HG02610 (cell line): ENCODE results near the gene PPARA.

Experiments
- ATAC-seq: cut with Tn5 transposase; IDR thresholded peaks from one replicate; pipeline ENCODE4 v1.9.1; 2021; ENCODE audit warnings: mild to moderate bottlenecking, moderate library complexity; ENCODE audit not compliant: unreplicated experiment

PPARA gene

GRCh38 chr22:46269564-46269963 is 119.2 kb downstream of the PPARA start:
- ATAC-seq = no peak

- ATAC-seq = no peak
Measured at GRCh38 chr22:46272196-46272595, 121.9 kb downstream of the PPARA start.

DNA sequence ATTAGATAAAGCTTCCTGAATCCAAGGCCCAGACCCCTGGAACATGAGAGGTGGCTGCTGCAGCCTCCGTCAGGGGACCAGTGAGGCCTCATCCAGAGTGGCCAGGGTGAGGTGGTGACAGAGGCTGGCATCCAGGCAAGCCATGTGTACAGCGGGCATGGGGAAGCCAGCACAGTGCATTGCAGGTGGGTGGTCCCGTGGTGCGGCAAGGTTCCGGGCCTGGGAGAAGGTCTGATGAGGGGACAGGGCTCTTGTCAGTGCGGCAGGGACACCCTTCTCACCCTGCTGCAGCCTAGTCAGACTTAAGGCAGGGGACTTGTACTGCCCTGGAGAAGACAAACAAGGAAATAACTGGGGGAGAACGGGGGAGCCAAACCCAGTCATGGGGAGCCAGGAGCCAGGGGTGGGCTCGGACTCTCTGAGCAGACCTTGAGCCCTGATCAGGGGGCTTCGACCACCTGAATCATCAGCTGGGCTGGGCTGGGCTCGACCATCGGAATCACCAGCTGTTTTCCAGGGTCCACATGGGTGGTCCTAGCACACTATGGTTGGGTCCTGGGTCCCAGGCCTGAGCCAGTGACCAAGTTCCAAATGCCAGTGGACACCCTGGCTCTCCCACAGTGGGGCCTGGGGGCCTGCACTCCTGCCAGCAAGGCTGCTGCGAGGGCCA is 122.6 kb downstream of the PPARA start:
- no peak for ATAC-seq

DNA sequence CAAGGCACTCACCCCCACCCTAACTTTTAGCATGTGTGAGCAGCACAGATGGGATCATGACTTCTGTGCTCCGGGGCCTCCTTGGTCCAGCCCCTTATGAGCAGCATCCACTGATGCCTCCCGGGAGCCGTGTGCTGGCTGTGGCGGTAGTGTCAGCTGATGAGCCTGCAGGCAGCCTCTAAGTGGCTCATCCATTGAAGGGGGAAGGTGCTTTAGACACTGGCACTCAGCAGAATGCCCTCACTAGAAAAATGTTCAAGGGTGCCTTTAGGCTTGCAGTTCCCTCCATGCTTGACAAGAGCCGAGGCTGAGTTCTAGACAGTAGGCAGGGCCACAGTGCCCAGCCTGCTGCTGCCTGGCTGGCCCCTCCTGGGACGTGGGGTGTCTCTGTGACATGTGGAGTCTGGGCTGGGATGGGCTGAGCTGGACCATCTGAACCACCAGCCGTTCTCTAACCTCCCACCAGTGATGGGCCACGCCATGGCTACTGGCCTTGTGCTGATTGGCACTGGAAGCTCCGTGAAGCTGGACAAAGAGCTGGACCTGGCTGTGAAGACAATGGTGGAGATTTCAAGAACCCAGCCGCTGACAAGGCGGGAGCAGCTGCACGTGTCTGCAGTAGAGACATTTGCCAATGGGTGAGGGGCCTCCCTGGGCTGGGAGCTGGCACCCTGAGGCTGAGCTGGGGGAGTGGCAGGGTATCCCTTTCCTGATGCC is 123.3 kb downstream of the PPARA start:
- no peak for ATAC-seq

DNA sequence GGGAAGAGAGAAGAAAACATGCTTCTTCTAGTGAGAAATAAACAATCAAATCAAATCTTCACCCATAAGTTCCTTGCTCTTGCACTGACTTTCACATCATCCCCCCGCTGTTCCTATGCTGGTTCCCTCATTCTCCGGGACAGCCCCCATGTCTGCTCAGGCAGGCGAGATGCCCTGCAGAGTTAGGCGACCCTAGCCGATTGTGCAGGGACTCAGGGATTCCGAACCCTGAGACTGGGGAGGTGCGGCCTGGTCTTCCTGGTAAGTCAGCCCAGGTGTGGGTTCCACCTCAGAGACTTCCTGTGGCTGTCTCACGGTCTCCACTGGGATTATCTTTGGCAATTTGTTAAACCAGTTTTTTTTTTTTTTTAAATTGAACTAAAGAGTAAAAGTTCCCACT is 124.1 kb downstream of the PPARA start:
- ATAC-seq = no peak

DNA sequence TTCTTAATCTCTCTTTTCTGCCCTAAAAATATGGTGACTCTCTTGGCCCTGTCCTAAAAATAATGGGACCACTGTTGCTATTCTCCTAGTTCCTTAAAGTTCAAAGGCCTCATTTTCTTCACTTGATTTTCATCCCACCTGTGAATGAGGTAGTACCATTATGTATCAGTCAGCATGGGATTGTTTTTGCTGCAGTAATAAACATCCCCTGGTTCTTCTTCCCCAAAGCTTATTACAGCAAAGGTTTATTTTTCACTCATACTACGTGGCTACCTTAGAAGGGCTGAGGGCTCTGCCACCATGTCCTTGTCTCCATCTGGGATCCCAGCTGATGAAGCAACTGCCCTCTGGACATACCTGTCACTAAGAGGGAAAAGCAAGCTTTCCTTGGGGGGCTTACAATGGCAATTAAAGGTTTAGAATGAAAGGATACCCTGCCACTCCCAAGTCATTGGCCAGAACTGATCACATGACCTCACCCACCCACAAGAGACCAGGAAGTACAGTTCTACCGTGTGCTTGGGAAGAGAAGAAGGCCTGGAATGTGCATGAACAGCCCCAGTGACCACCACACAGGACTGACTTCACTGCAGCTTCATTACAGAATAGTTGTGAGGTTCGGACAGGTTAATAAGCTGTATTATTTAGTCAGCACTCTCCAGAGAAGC is 125.3 kb downstream of the PPARA start:
- no peak for ATAC-seq

GRCh38 chr22:46276563-46276962 is 126.2 kb downstream of the PPARA start:
- ATAC-seq = no peak

GRCh38 chr22:46278656-46279645 is 128.6 kb downstream of the PPARA start:
- ATAC-seq = no peak

DNA sequence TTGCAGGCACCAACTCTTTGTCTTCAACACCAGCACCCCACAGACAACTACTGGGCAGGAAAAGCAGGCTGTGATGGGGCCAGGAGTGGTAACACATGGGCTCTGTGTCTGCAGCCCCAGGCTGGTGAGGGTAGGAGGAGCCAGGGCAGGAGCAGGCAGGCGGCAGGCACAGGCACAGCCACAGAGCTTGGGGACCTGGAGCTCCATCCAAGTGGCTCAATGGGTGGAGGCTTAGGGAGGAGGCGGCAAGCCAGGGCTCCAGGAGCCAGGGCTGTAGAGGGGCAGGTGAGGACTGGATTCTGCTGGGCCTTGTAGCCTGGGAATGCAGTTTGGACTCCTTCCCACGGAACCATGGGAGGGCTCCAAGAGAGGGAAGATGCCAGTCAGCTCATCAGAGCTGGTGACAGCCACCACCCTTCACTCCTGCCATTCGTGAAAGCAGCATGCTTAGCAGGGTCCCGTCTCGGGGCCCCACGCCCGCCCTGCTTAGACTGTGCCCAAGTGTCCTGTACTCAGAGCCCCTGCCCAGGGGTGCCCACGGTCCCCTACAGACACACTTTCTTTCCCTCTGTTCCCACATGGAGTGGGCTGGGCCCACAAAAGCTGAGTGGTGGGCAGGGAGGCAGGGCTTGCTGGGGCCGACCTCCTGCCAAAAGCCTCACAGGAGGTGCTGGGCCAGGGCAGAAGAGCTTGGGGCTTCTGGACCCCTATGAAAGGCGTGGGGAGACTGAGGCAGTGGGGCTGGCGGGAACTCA is 129.9 kb downstream of the PPARA start:
- ATAC-seq = no peak

- ATAC-seq = no peak
Measured at GRCh38 chr22:46280999-46281623, 130.8 kb downstream of the PPARA start.

- ATAC-seq = no peak
Measured at GRCh38 chr22:46281866-46282678, 131.7 kb downstream of the PPARA start.

DNA sequence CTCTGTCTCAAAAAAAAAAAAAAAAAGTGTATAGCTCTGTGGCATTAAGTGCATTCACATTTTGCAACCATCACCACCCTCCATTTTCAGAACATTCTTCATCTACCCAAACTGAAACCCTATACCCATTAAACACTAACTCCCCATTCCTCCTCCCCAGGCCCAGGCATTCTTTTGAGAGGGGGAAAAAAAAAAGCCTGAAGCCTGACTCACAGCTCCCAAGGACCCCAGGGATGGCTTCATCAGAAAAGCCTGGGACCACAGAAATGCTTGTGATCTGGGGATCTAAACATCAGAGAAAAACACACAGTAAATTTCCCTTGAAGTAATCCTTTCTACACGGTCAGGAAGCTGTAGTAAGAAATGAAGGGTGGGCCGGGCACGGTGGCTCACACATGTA is 135.7 kb downstream of the PPARA start:
- ATAC-seq = no peak

GRCh38 chr22:46286941-46287872 is 136.9 kb downstream of the PPARA start:
- no peak for ATAC-seq

DNA sequence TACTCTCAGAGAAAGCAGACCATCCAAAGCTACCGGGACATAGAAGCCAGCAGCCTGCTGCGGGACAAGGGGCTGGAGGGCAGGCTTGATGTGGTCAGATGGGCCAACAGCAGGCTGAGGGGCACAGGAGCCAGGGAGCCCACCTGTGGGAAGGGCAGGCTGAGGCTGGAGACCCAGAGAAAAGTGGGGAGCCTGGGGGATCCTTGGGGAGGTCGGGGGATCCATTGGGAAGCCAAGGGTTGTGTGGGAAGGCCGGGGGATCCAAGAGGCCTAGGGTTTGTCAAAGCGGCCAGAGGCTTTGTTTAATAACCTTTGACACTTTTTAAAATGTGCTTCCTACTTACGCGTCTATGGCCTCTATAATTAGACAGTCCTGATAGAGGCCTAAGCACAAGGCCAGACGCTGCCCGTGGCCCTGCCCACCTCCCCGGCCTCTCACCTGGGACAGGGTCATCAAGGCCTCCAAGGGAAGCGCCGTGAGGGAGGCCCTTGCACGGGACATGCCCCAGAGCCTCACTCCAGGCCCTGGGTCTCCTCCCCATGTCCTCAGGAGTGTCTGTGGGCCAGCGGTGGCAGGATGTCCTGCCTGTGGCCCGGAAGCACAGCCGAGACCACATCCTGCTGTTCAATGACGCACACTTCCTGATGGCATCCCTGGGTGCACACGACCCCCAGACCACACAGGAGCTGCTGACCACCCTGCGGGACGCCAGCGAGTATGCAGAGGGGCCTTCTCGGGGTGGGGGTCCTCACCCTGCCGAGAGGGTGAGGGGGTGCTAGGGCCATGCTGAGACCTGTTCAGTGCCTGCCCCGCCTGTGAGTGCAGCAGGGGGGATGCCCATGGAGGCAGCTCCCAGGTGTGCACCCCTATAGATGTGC is 137.8 kb downstream of the PPARA start:
- peak; percentile 74 for ATAC-seq

DNA sequence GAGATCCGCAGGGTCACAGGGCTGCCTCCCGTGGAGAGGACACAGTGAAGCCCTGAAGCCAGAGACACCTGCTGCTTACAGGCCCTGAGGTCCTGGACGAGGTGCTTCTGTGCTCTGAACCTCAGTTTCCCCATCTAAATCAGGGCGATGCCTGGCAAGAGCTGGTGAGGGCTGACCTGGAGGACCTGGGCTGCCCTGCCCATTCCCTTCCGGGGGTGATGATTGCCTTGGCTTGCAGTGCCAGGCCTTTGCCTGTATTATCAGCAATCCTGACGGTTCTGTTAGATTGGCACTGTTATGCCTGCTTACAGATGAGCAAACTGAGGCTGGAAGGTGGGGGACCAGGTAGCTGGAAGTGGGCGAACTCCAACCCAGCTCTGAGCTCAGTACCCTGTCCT is 138.5 kb downstream of the PPARA start:
- ATAC-seq = no peak

GRCh38 chr22:46289244-46289891 is 139.0 kb downstream of the PPARA start:
- no peak for ATAC-seq
